ENCODE data around the gene CHAF1B.
A peak's percentile ranks its signal among the peaks of the same experiment; 100 is the strongest.

The CHAF1B gene

DNA sequence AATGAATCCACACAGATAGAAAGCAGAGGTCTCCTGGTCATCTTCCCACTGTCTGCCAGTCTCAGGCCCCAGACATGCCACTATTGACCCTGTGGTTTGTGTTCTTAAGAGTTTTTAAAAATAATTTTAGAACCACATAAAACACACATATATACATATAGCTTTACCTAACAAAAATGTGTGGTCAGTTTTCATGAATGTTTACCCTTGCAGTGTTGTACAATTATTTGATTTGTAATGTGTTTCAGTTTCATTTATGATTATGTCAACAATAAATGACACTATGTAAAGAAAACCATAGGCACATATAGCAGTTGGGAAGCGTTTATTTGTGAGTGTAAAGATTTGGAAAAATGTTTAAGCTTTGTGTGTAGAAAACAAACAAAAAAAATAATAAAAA, 17.1 kb downstream of the CHAF1B start:
- H3K27ac Mint-ChIP-seq, result no peak overlapping the region
- no peak overlapping the region for H3K4me3 Mint-ChIP-seq
- no peaks in the 10 kb centered on the region for H3K9me3 Mint-ChIP-seq
- H3K36me3 Mint-ChIP-seq (ENCODE audit: low read depth), result peaks cover 50% of the 10 kb centered on the region
- no peaks in the 10 kb centered on the region for H3K4me1 Mint-ChIP-seq
- ATAC-seq (no peak), DNase-seq (no peak)
- H3K27me3 Mint-ChIP-seq, result no peaks in the 10 kb centered on the region

- Mint-ChIP-seq H3K27me3 (no peaks in the 10 kb centered on the region), H3K4me1 (no peaks in the 10 kb centered on the region), H3K27ac (no peak overlapping the region), H3K9me3 (no peaks in the 10 kb centered on the region), H3K36me3 (ENCODE audit: low read depth) (peaks cover 54% of the 10 kb centered on the region), H3K4me3 (no peak overlapping the region)
- no peak for DNase-seq
- no peak for ATAC-seq
Observed at GRCh38 chr21:36403713-36404112, 18.5 kb downstream of the CHAF1B start.

- ATAC-seq, result no peak
- no peaks in the 10 kb centered on the region for H3K9me3 Mint-ChIP-seq
- no peaks in the 10 kb centered on the region for H3K27me3 Mint-ChIP-seq
- no peak overlapping the region for H3K4me3 Mint-ChIP-seq
- no peak for DNase-seq
- no peak overlapping the region for H3K27ac Mint-ChIP-seq
- peaks cover 48% of the 10 kb centered on the region for H3K36me3 Mint-ChIP-seq (ENCODE audit: low read depth)
- H3K4me1 Mint-ChIP-seq, result no peaks in the 10 kb centered on the region
Observed at GRCh38 chr21:36408568-36408967, 23.4 kb downstream of the CHAF1B start.

DNA sequence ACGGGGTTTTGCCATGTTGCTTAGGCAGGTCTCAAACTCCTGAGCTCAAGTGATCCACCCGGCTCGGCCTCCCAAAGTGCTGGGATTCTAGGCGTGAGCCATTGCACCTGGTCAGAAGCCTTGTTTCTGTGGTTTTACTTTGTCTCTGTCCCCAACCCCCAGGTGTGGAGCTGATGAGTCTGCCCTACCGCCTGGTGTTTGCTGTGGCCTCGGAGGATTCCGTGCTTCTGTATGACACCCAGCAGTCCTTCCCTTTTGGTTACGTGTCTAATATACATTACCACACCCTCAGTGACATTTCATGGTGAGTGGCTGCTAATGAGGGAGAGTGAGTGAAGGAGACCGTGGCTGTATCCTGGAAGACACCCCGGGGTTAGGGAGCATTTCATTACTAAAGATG, 26.1 kb downstream of the CHAF1B start:
- H3K4me3 Mint-ChIP-seq, result no peak overlapping the region
- no peaks in the 10 kb centered on the region for H3K27me3 Mint-ChIP-seq
- no peak overlapping the region for H3K27ac Mint-ChIP-seq
- DNase-seq, result no peak
- no peak for ATAC-seq
- no peaks in the 10 kb centered on the region for H3K9me3 Mint-ChIP-seq
- H3K4me1 Mint-ChIP-seq, result no peaks in the 10 kb centered on the region
- H3K36me3 Mint-ChIP-seq (ENCODE audit: low read depth), result peaks cover 57% of the 10 kb centered on the region

- ATAC-seq, result no peak
- Mint-ChIP-seq H3K9me3 (no peaks in the 10 kb centered on the region), H3K27me3 (no peaks in the 10 kb centered on the region), H3K36me3 (ENCODE audit: low read depth) (peaks cover 48% of the 10 kb centered on the region), H3K4me1 (no peaks in the 10 kb centered on the region), H3K27ac (no peak overlapping the region), H3K4me3 (no peak overlapping the region)
- no peak for DNase-seq
Observed at GRCh38 chr21:36412916-36413315, 27.7 kb downstream of the CHAF1B start.

GRCh38 chr21:36415375-36415774, 30.2 kb downstream of the CHAF1B start:
- H3K27me3 Mint-ChIP-seq, result no peaks in the 10 kb centered on the region
- peaks cover 40% of the 10 kb centered on the region for H3K36me3 Mint-ChIP-seq (ENCODE audit: low read depth)
- DNase-seq, result no peak
- no peak overlapping the region for H3K4me3 Mint-ChIP-seq
- no peak overlapping the region for H3K27ac Mint-ChIP-seq
- no peaks in the 10 kb centered on the region for H3K4me1 Mint-ChIP-seq
- no peaks in the 10 kb centered on the region for H3K9me3 Mint-ChIP-seq
- ATAC-seq, result no peak

DNA sequence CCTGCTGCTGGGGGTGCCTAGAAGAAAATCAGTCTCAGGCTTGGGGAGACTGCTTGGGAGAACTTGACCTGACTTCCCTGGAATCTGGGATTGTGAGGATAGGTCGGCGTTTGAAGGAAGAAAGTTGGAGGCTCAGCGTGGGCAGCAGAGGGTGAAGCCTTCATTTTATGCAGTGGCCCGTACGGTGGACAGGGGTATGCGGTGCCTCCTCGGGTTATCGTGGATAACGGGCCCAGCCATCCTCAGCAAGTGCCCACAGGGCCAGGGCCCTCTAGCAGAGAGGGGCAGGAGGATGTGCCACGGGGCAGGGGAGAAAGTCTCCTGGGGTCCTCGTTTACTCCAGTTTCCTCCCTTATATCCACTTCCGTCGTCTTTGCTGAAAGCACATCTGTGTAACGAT, 34.0 kb downstream of the CHAF1B start:
- H3K27ac Mint-ChIP-seq, result no peak overlapping the region
- H3K9me3 Mint-ChIP-seq, result no peaks in the 10 kb centered on the region
- peaks cover 19% of the 10 kb centered on the region for H3K36me3 Mint-ChIP-seq (ENCODE audit: low read depth)
- H3K27me3 Mint-ChIP-seq, result no peaks in the 10 kb centered on the region
- DNase-seq (no peak), ATAC-seq (no peak)
- H3K4me3 Mint-ChIP-seq, result no peak overlapping the region
- H3K4me1 Mint-ChIP-seq, result peaks cover 4% of the 10 kb centered on the region

- no peak overlapping the region for H3K27ac Mint-ChIP-seq
- DNase-seq, result peak; percentile 60
- peaks cover 14% of the 10 kb centered on the region for H3K36me3 Mint-ChIP-seq (ENCODE audit: low read depth)
- peak; percentile 56 for ATAC-seq
- no peaks in the 10 kb centered on the region for H3K27me3 Mint-ChIP-seq
- H3K9me3 Mint-ChIP-seq, result no peaks in the 10 kb centered on the region
- peaks cover 4% of the 10 kb centered on the region for H3K4me1 Mint-ChIP-seq
- H3K4me3 Mint-ChIP-seq, result no peak overlapping the region
Observed at GRCh38 chr21:36419996-36420395, 34.8 kb downstream of the CHAF1B start.

DNA sequence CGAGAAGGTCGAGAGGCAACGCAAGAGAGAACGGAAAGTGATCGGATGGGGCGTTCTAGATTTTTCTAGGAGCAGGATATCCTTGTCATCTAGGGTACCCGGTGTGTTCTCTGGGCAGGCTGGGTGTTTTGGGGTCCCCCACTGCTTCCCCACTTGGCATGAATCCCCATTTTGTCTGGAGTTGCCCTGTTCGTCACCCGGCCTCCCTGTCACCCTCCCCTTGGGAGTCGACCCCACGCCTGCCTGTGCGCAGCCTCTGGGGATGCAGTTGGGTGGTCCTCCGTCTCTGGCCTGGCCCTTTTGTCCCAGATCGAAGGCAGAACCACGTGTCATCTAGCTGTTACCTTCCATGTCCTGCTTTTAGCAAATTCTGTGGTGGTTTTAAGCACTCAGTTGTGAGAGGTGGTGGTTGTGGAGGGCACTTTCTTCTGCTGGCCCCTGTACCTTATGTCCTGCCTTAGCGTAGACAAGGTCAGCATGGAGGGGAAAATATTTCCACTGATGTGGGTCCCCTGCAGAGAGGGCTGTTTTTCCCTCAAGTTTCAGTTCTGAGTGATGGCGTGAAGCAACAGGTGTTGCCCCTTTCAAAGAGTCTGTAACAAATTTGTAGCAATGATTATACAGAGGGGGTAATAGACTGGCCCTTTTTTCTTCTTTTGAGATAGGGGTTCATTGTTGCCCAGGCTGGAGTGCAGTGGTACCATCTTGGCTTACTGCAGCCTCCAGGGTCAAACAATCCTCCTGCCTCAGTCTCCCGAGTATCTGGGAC, 35.6 kb downstream of the CHAF1B start:
- H3K27ac Mint-ChIP-seq, result no peak overlapping the region

DNA sequence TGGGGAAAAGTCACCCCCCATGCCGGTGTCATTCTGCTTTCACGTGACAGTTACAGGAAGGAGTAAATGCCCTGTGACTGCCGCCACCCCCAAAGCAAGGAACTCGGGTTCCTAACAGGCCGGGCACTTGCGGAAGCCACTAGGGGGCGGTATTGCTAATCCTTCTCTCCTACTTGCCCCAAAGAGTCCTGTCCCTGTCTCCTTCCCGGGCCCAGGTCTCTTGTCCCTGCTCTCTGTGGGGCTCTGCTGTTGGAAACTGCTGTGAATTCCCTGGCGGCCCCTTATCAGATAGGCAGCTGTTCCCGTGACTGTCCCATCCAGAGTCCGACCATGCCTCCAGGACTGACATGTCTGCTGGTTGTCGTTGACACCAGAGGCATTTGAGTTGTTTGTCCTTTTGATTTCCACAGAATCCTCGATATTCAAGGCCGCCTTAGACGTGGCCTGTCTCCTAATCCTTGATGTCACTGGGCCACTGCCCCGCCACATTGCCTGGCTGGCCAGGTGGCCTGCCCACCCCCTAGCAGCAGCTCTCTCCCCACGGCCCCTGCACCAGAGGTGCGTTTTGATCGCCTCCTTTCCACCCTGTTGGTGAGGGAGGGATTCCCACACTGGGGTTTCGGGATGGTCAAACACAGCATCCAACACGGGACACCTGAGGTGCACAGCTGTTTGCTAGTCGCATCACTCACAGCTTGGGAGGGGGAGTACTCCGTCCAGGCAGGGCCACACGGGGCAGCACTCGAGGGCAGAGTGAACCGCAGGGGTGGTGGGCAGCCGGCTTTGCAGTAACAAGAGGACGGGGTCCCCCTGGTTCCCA, 37.3 kb downstream of the CHAF1B start:
- Mint-ChIP-seq H3K9me3 (no peaks in the 10 kb centered on the region), H3K4me3 (no peak overlapping the region), H3K36me3 (ENCODE audit: low read depth) (peaks cover 5% of the 10 kb centered on the region), H3K27me3 (no peaks in the 10 kb centered on the region), H3K27ac (no peak overlapping the region), H3K4me1 (peaks cover 4% of the 10 kb centered on the region)
- no peak for ATAC-seq
- DNase-seq, result peak; percentile 62

More for the DNA sequence above, 35.6 kb downstream of the CHAF1B start:
- DNase-seq (no peak), ATAC-seq (no peak)
- H3K9me3 Mint-ChIP-seq, result no peaks in the 10 kb centered on the region
- peaks cover 4% of the 10 kb centered on the region for H3K4me1 Mint-ChIP-seq
- H3K4me3 Mint-ChIP-seq, result no peak overlapping the region
- peaks cover 11% of the 10 kb centered on the region for H3K36me3 Mint-ChIP-seq (ENCODE audit: low read depth)
- no peaks in the 10 kb centered on the region for H3K27me3 Mint-ChIP-seq

DNA sequence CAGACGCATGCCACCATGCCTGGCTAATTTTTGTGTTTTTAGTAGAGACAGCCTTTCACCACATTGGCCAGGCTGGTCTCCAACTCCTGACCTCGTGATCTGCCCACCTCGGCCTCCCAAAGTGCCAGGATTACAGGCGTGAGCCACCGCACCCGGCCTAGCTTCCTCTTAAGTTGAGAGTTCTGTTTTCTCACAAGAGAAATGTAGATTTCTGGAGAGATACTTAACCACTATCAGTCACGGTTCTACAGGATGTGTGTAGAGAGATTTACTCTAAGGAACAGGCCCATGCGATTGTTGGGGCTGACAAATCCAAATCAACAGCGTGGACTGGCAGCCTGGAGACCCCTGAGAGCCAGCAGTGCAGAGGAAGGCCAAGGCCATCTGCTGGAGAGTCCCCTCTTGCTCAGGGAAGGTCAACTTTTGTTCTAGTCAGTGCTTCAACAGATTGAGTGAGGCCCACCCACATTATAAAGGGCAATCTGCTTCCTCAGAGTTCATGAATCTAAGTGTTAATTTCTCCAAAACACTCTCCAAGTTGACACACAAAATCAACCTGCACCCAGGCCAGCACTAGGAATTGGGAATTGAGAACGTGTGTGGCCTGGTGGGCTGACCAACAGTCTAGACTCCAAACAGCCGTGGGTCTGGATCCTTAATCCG, 38.7 kb downstream of the CHAF1B start:
- H3K4me3 Mint-ChIP-seq, result no peak overlapping the region
- DNase-seq (no peak), ATAC-seq (no peak)
- H3K9me3 Mint-ChIP-seq, result no peaks in the 10 kb centered on the region
- peaks cover 2% of the 10 kb centered on the region for H3K36me3 Mint-ChIP-seq (ENCODE audit: low read depth)
- H3K4me1 Mint-ChIP-seq, result peaks cover 9% of the 10 kb centered on the region
- no peak overlapping the region for H3K27ac Mint-ChIP-seq
- H3K27me3 Mint-ChIP-seq, result peaks cover 3% of the 10 kb centered on the region

DNA sequence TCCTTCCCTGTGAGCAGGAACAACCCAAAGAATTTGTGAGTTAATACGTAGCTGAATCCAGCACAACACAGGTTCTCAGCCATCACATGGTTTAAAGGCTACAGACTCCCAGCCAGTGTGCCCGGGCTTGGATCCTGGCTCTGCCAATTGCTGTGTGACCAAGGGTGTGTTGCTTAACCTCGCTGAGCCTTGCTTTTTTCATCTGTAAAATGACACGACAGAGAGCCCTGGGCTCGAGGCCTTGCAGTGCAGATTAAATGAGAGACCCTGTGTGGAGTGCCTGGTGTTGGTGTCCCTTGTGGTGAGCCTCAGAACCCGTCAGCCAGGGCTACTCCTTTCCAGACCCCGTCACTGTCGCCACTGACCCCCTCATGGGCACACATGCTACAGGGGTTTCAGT, 39.4 kb downstream of the CHAF1B start:
- H3K27ac Mint-ChIP-seq, result no peak overlapping the region
- no peak for ATAC-seq
- H3K4me3 Mint-ChIP-seq, result no peak overlapping the region
- no peaks in the 10 kb centered on the region for H3K36me3 Mint-ChIP-seq (ENCODE audit: low read depth)
- peaks cover 5% of the 10 kb centered on the region for H3K27me3 Mint-ChIP-seq
- no peaks in the 10 kb centered on the region for H3K9me3 Mint-ChIP-seq
- H3K4me1 Mint-ChIP-seq, result peaks cover 14% of the 10 kb centered on the region
- no peak for DNase-seq

- DNase-seq (no peak), ATAC-seq (no peak)
- no peak overlapping the region for H3K4me3 Mint-ChIP-seq
- H3K9me3 Mint-ChIP-seq, result no peaks in the 10 kb centered on the region
- peaks cover 21% of the 10 kb centered on the region for H3K4me1 Mint-ChIP-seq
- no peak overlapping the region for H3K27ac Mint-ChIP-seq
- H3K27me3 Mint-ChIP-seq, result peaks cover 7% of the 10 kb centered on the region
- no peaks in the 10 kb centered on the region for H3K36me3 Mint-ChIP-seq (ENCODE audit: low read depth)
Observed at GRCh38 chr21:36425286-36425685, 40.1 kb downstream of the CHAF1B start.

DNA sequence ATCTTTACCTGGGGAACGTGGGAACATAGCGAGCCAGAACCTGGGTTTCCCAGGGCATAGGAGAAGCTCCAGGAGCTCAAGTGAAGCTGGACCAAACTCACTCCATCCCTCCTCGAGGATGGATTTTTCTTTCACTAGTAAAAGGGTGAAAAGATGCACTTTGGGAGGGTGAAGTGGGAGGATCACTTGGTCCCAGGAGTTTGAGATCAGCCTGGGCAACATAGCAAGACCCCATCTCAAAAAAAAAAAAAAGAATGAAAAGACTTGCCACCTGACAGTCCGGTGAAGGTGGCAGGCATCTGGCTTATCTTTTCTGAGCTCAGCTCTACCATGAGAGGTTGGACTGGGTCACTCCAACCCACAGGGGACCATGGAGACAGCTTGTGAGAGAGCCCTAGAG, 42.3 kb downstream of the CHAF1B start:
- H3K36me3 Mint-ChIP-seq (ENCODE audit: low read depth), result peaks cover 1% of the 10 kb centered on the region
- DNase-seq (no peak), ATAC-seq (no peak)
- peaks cover 31% of the 10 kb centered on the region for H3K4me1 Mint-ChIP-seq
- H3K27ac Mint-ChIP-seq, result no peak overlapping the region
- H3K4me3 Mint-ChIP-seq, result no peak overlapping the region
- H3K9me3 Mint-ChIP-seq, result no peaks in the 10 kb centered on the region
- H3K27me3 Mint-ChIP-seq, result peaks cover 15% of the 10 kb centered on the region
